Lung (tissue), 12 donors: ENCODE data around the gene ZNF221. TPM values are rescaled to one million over a fixed set of nuclear protein-coding genes. Genes with fewer than 3 reads are reported as not detected.

ENCODE experiments used
- ATAC-seq: fragments of 200-7000 bp; cut with Tn5 transposase; one replicate; pipeline ENCODE4 v1.9.1; 2020; ENCODE audit warnings: moderate number of reproducible peaks; ENCODE audit not compliant: insufficient read depth, low FRiP score
- DNase-seq, 3 donors: peaks; one replicate each; pipeline ENCODE4 v3.0.0-alpha.2; 2013 to 2017
- H3K27ac ChIP-seq, 2 donors: one replicate each; pipeline ENCODE4 v1.5.1; 2013; ENCODE audit warnings: mild to moderate bottlenecking in 2 of 2, moderate library complexity in 2 of 2, control low read depth in 1 of 2, inconsistent platforms in 1 of 2, low read depth in 1 of 2, low read length in 1 of 2
- H3K27me3 ChIP-seq, 3 donors: one replicate each; pipeline ENCODE4 v1.5.1; 2013; ENCODE audit warnings: low read length in 2 of 3; ENCODE audit not compliant: control insufficient read depth in 3 of 3, insufficient read depth in 3 of 3
- H3K36me3 ChIP-seq, 4 donors: one replicate each; pipeline ENCODE4 v1.5.1; 2013; ENCODE audit warnings: low read length in 4 of 4, mild to moderate bottlenecking in 1 of 4, moderate library complexity in 1 of 4; ENCODE audit not compliant: control insufficient read depth in 4 of 4, insufficient read depth in 4 of 4
- H3K4me1 ChIP-seq, 5 donors: one replicate each; pipeline ENCODE4 v1.5.1; 2013; ENCODE audit warnings: low read length in 5 of 5, mild to moderate bottlenecking in 2 of 5, moderate library complexity in 1 of 5; ENCODE audit not compliant: control insufficient read depth in 5 of 5, insufficient read depth in 5 of 5
- H3K4me3 ChIP-seq: one replicate; pipeline ENCODE4 v1.5.1; 2013; ENCODE audit warnings: mild to moderate bottlenecking, control low read depth, moderate library complexity
- H3K9ac ChIP-seq, 2 donors: one replicate each; pipeline ENCODE4 v1.5.1; 2013; ENCODE audit warnings: low read length in 2 of 2, control low read depth in 1 of 2; ENCODE audit not compliant: insufficient read depth in 1 of 2
- H3K9me3 ChIP-seq, 4 donors: one replicate each; pipeline ENCODE4 v1.5.1; 2013; ENCODE audit warnings: low read length in 3 of 4, mild to moderate bottlenecking in 1 of 4, moderate library complexity in 1 of 4; ENCODE audit not compliant: control insufficient read depth in 4 of 4, insufficient read depth in 3 of 4
- WGBS, 2 donors: extraction: QIAGEN DNeasy Blood & Tissue Kit; methylation state at CpG; one replicate each; pipeline ENCODE4 v1.1.7; 2013; 5-methylcytosine and 5-hydroxymethylcytosine counted together
- polyA plus RNA-seq, 2 donors: library from polyadenylated mRNA; stranded (reverse); fragments of 200-250 nt; gene quantifications; one replicate each; pipeline ENCODE4 v1.2.1, GENCODE V29; 2013
- total RNA-seq, 2 donors: library from RNA; depleted of rRNA in 1 of 2; stranded (reverse); fragments of >200 nt in 1 of 2; gene quantifications; one replicate each; pipeline ENCODE4 v1.2.1, GENCODE V29; 2014 to 2021
- TF ChIP-seq, protein P1 (sequence below): IDR thresholded peaks from 2 replicates; pipeline ENCODE4 v1.5.1; 2012; ENCODE audit warnings: mild to moderate bottlenecking; ENCODE audit errors: control extremely low read depth, extremely low read depth
- donor health status: control.
- donor health status: control.
- donor health status: Bipolar disorder and iron deficiency.
- donor health status: healthy.
- donor health status: DM: yes; HTN: yes; CAD: no.

Gene ZNF221
- total and polyA plus RNA-seq, 4 donors = 0.71 to 13.1 (median 1.7) TPM

DNA sequence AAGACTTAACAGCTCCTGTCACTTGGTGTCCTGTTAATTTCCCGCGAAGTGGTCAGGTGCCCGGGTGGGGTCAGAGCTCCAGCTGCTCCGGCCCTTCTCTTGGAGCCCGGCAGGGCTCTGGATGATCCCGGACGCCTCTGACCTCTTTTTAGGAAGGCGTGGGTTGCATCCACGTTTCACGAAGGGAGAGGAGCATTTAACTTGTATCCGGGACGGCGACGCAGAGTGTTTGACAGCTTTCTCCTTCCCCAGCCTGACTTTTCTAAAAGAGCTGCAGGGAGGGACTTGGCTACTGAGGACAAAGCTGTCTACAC is 33.6 kb downstream of the ZNF221 start:
- H3K27ac ChIP-seq = peak overlapping the region in 1 of 2 donors; percentile 73
- TF ChIP-seq, protein P1, sequence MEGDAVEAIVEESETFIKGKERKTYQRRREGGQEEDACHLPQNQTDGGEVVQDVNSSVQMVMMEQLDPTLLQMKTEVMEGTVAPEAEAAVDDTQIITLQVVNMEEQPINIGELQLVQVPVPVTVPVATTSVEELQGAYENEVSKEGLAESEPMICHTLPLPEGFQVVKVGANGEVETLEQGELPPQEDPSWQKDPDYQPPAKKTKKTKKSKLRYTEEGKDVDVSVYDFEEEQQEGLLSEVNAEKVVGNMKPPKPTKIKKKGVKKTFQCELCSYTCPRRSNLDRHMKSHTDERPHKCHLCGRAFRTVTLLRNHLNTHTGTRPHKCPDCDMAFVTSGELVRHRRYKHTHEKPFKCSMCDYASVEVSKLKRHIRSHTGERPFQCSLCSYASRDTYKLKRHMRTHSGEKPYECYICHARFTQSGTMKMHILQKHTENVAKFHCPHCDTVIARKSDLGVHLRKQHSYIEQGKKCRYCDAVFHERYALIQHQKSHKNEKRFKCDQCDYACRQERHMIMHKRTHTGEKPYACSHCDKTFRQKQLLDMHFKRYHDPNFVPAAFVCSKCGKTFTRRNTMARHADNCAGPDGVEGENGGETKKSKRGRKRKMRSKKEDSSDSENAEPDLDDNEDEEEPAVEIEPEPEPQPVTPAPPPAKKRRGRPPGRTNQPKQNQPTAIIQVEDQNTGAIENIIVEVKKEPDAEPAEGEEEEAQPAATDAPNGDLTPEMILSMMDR = no peak
- no peak for ATAC-seq

DNA sequence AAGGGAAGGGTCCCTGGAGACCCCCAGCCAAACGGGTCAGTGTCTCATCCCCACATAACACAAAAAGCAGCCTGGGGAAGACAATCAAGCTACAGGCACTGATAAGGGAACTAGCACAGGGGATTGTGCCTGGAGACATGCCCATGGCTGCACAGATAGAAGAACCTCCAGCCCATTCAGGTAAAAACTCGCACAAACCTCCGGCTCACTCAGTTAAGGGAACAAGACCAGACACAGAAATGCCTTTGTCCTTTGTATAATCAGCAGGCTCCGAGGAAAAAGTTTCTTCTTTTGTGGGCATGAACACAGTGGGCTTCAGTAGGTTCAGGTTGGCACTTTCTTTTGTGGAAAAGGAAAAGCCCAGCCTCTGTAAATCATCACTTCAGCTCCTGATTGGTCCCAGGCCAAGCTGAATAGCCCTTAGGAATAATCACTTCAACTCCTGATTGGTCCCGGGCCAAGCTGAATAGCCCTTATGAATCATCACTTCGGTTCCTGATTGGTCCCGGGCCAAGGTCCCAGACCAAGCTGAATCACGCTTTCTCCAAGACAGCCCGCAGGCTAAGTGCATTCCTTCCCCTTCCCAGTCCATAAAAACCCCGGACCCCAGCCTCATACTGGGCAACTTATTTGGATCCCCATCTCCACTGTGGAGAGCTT is 46.7 kb downstream of the ZNF221 start:
- TF ChIP-seq, protein P1 = no peak
- peaks cover 0 to 5% (median 0%) of the 10 kb centered on the region in 5 donors for H3K4me1 ChIP-seq
- H3K27ac ChIP-seq = no peak overlapping the region
- ATAC-seq = no peak
- no peaks in the 10 kb centered on the region for H3K27me3 ChIP-seq
- WGBS, 2 donors = 92 to 93% methylated on average over 10 of the region's 10 CpGs
- peaks cover 16 to 34% (median 27%) of the 10 kb centered on the region in 4 donors for H3K36me3 ChIP-seq
- H3K9ac ChIP-seq = no peak overlapping the region
- no peak overlapping the region for H3K4me3 ChIP-seq
- H3K9me3 ChIP-seq = peaks cover 0 to 18% (median 6%) of the 10 kb centered on the region in 4 donors
- no peak for DNase-seq

More for the DNA sequence above, 33.6 kb downstream of the ZNF221 start:
- Histone ChIP-seq H3K36me3 (peaks cover 0 to 14% (median 7%) of the 10 kb centered on the region in 4 donors), H3K4me1 (peaks cover 0 to 5% (median 0%) of the 10 kb centered on the region in 5 donors), H3K4me3 (peak overlapping the region; percentile 92), H3K9ac (peak overlapping the region; percentile 42 to 88), H3K9me3 (peaks cover 0 to 4% (median 3%) of the 10 kb centered on the region in 4 donors), H3K27me3 (no peaks in the 10 kb centered on the region)
- DNase-seq = peak in 1 of 3 donors; percentile 24
- 1 to 2% methylated on average over 14 of the region's 14 CpGs for WGBS, 2 donors

DNA sequence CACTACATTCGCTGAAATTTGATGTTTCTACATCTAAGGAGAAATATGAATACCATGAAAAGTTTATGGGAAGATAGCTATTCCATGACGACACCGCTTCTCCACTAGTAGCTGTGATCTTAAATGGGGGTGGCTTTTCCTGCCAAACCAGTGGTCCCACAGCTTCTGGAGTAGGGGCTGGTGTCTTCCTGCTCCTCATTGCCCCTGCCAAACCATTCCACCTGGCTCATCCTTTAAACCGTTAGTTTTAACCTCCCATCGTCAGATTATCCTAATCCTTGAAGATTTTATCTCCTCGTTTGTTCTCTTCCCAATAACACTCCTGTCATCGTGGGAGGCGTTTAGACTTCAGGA is 51.2 kb downstream of the ZNF221 start:
- peak overlapping the region in 1 of 2 donors; percentile 98 for H3K9ac ChIP-seq
- H3K27me3 ChIP-seq = no peaks in the 10 kb centered on the region
- peaks cover 0 to 10% (median 5%) of the 10 kb centered on the region in 4 donors for H3K9me3 ChIP-seq
- H3K4me1 ChIP-seq = peaks cover 0 to 9% (median 6%) of the 10 kb centered on the region in 5 donors
- TF ChIP-seq, protein P1 = no peak
- H3K36me3 ChIP-seq = peaks cover 0 to 10% (median 7%) of the 10 kb centered on the region in 4 donors
- DNase-seq = no peak
- H3K4me3 ChIP-seq = peak overlapping the region; percentile 62
- WGBS, 2 donors = 10 to 16% methylated on average over 8 of the region's 8 CpGs
- no peak for ATAC-seq
- peak overlapping the region; percentile 61 to 85 for H3K27ac ChIP-seq
